ENCODE data around the gene CDC14A.

Gene CDC14A

DNA sequence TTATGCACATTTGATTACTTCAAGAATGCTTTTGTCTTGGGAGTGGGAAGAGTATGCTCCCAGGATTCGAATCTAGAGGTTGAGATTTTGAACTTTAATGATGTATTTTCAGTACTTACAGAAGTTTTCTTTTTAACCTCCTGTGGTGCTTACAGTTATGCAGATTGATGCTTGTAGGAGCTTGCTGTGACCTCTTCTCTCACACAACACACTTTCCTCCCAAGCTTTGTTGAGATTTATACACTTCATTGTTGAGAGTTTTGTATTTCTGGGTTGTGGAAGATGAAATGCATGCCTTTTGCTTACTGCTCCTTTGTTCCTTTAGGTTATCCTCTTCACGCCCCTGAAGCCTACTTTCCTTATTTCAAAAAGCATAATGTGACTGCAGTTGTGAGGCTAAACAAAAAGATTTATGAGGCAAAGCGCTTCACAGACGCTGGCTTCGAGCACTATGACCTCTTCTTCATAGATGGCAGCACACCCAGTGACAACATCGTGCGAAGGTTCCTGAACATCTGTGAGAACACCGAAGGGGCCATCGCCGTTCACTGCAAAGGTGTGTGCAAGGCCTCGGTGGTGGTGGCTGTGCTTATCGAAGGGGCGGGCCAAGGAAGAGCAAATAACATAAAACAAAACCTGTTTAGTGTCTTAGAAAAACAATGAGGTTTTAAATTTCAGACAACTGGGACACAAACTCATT lies 110.2 kb downstream of the CDC14A start:
- TF ChIP-seq CTCF (IDR thresholded peaks at IDR 0.05; ENCODE audit: insufficient read depth, missing control alignments): no peak
- no peak for DNase-seq (ENCODE audit: insufficient read length, low spot score)
- FAIRE-seq: no peak

DNA sequence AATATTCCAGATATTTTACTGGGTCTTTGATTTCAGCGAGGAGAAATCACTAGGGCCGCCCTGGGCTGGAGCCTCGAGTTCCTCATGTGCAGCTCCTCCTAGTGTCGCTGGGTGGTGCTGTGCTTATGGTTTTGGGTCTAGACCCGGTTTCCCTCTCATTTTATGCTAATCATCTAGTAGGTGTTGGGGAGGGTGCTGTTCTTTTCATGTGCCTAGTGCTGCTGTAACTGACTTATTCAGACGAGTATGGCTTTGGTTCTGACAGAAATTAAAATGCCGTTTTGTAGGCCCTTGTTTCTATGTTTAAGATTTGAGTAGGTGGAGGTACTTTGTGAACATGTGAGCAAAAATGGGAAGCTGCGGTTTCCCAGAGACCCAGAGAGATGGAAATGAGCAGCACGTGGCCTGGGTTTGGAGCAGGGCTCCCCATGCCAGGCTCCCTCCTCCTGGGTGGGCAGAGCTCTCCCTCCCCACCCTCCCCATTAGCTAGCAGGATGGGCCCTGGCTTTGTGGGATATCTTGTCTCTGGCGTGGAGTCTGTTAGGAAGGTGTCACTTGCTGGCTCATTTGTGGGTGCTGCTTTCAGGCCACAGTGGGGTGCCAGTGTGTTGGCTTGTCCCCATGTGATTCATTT lies 111.6 kb downstream of the CDC14A start:
- FAIRE-seq (no peak), DNase-seq (ENCODE audit: insufficient read length, low spot score) (no peak)
- TF ChIP-seq CTCF (IDR thresholded peaks at IDR 0.05; ENCODE audit: insufficient read depth, missing control alignments): peak; percentile 95

DNA sequence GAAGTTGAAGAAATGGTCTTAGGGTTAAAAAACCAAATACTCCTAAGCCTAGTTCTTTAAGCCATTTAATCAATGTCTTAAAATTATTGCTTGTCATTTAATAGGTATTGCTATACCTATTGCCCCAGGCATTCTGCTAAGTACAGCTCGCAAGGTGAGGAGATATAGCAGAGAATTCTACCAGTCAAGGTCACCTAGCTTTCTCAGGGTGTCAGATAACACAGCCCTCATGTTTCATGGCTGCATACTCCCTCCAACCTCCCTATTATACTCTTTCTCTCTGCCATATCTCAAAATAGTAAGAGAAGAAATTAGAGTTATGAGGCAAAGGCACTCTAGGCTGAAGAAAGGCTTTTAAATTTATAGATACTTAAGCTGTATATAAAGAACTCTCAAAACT lies 117.3 kb downstream of the CDC14A start:
- FAIRE-seq (no peak), DNase-seq (ENCODE audit: insufficient read length, low spot score) (no peak)
- TF ChIP-seq CTCF (IDR thresholded peaks at IDR 0.05; ENCODE audit: insufficient read depth, missing control alignments): no peak

DNA sequence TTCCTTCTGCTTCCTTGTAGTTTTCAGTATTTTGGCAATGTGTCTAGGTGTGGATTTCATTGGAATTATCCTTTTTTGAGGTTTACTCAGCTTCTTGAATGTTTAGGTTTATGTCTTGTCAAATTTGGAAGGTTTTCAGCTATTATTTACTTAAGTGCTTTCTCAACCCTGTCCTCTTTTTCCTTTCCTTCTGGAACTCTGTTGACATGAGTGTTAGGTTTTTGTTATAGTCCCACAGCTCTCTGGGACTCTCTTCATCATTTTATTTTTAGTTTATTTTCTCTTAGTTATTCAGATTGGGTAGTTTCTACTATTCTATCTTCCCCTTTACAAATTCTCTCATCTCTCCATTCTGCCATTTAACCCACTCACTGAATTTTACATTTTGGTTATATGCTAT lies 122.5 kb downstream of the CDC14A start:
- no peak for FAIRE-seq

DNA sequence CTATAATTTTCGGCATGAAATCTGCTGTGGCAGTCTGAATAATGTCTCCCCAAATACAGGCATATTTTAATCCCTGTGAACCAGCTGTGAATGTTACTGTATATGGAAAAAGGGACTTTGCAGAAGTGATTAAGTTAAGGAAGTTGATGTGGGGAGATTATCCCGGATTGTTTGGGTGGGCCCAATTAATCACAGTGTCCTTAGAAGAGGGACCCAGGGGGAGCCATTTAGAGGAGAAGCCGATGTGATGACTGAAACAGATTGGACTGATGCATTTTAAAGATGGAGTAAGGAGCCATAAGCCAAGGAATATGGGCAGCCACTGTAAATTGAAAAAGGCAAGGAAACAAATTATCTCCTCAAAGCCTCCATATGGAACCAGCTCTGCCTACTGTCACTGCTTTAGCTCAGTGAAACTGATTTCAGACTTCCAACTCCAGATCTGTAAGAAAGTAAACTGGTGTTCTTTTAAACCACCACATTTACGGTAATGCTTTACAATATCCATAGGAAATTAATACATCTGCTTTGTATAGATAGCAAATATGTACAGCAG lies 124.5 kb downstream of the CDC14A start:
- no peak for DNase-seq (ENCODE audit: insufficient read length, low spot score)
- TF ChIP-seq CTCF (IDR thresholded peaks at IDR 0.05; ENCODE audit: insufficient read depth, missing control alignments): no peak
- peak; percentile 93 for FAIRE-seq

More for the DNA sequence above, 122.5 kb downstream of the CDC14A start:
- TF ChIP-seq CTCF (IDR thresholded peaks at IDR 0.05; ENCODE audit: insufficient read depth, missing control alignments): no peak
- DNase-seq (ENCODE audit: insufficient read length, low spot score): no peak

- DNase-seq (ENCODE audit: insufficient read length, low spot score) (no peak), FAIRE-seq (no peak)
- no peak for TF ChIP-seq CTCF (IDR thresholded peaks at IDR 0.05; ENCODE audit: insufficient read depth, missing control alignments)
These were observed 126.5 kb downstream of the CDC14A start for GRCh38 chr1:100478816-100479215.

Data from D721Med (cell line).